Fibroblast of lung (primary cell): ENCODE data around the gene REL. TPM values are rescaled to one million over a fixed set of nuclear protein-coding genes. Genes with fewer than 3 reads are reported as not detected.
"Not testable (repeated sequence)": the region's sequence is repeated elsewhere in the genome, so short reads cannot be mapped to it uniquely, and the experiment has no call there.

ENCODE experiments used
- DNase-seq, 2 donors: peaks; one replicate each; pipeline versions ENCODE4 v3.0.0 to v3.0.0-alpha.2; 2010; ENCODE audit warnings: low read depth in 2 of 2
- H2AFZ ChIP-seq: 2 replicates; pipeline ENCODE4 v1.5.1; 2012; ENCODE audit warnings: low read length, control low read depth, inconsistent platforms
- H3K27ac ChIP-seq: 2 replicates; pipeline ENCODE4 v1.5.1; 2011; ENCODE audit warnings: low read length, control low read depth; ENCODE audit not compliant: insufficient read depth
- H3K27me3 ChIP-seq: 2 replicates; pipeline ENCODE4 v1.5.1; 2011; ENCODE audit warnings: mild to moderate bottlenecking, low read length; ENCODE audit not compliant: control insufficient read depth, insufficient read depth
- H3K36me3 ChIP-seq: 2 replicates; pipeline ENCODE4 v1.5.1; 2011; ENCODE audit warnings: low read length; ENCODE audit not compliant: control insufficient read depth, insufficient read depth
- H3K4me1 ChIP-seq: 2 replicates; pipeline ENCODE4 v1.5.1; 2011; ENCODE audit warnings: low read length; ENCODE audit not compliant: control insufficient read depth, insufficient read depth; ENCODE audit errors: extremely low read depth
- H3K4me2 ChIP-seq: 2 replicates; pipeline ENCODE4 v1.5.1; 2011; ENCODE audit warnings: low read length, control low read depth; ENCODE audit not compliant: insufficient read depth; ENCODE audit errors: extremely low read depth
- H3K4me3 ChIP-seq, 4 experiments: fragments of 200-600 bp in 1 of 4; sonication (generic) in 1 of 4; replicated peaks in 1 of 4; 2 replicates each; pipeline ENCODE4 v1.5.1; 2011 to 2016; ENCODE audit warnings: low read length in 4 of 4, low read depth in 3 of 4, mild to moderate bottlenecking in 3 of 4, control low read depth in 2 of 4, inconsistent platforms in 1 of 4, mixed read lengths in 1 of 4; ENCODE audit not compliant: insufficient read depth in 1 of 4; ENCODE audit errors: control extremely low read depth in 1 of 4
- H3K79me2 ChIP-seq: 2 replicates; pipeline ENCODE4 v1.5.1; 2012; ENCODE audit warnings: mild to moderate bottlenecking, low read length, inconsistent platforms; ENCODE audit not compliant: control insufficient read depth, insufficient read depth
- H3K9ac ChIP-seq: 2 replicates; pipeline ENCODE4 v1.5.1; 2011; ENCODE audit warnings: mild to moderate bottlenecking, low read length, control low read depth; ENCODE audit not compliant: insufficient read depth
- H3K9me3 ChIP-seq: 2 replicates; pipeline ENCODE4 v1.5.1; 2012; ENCODE audit warnings: low read depth, low read length; ENCODE audit not compliant: control insufficient read depth, insufficient read depth
- H4K20me1 ChIP-seq: 2 replicates; pipeline ENCODE4 v1.5.1; 2011; ENCODE audit warnings: low read length; ENCODE audit not compliant: control insufficient read depth, insufficient read depth; ENCODE audit errors: extremely low read depth
- EZH2 ChIP-seq: IDR thresholded peaks from 2 replicates; pipeline ENCODE4 v1.5.1; 2012; ENCODE audit warnings: low read length, control low read depth, mild to moderate bottlenecking; ENCODE audit errors: missing control alignments
- polyA plus RNA-seq, 2 donors: library from polyadenylated mRNA; depleted of rRNA in 1 of 2; stranded (reverse) in 1 of 2; unstranded in 1 of 2; fragments of >200 nt; gene quantifications; 2 replicates each; pipeline ENCODE4 v1.2.1, GENCODE V29; 2011 to 2012; ENCODE audit warnings: missing spikeins in 1 of 2
- total RNA-seq: library from RNA; depleted of rRNA; stranded (reverse); fragments of >200 nt; gene quantifications from 2 replicates; pipeline ENCODE4 v1.2.1, GENCODE V29; 2014
- TF ChIP-seq, protein P1 (sequence below), 2 donors: IDR thresholded peaks in 1 of 2; conservative IDR thresholded peaks in 1 of 2; 1 replicate in 1 of 2; 2 replicates in 1 of 2; pipeline ENCODE4 v1.5.1; 2011 to 2012; ENCODE audit warnings: low read length in 2 of 2, control low read depth in 1 of 2, inconsistent platforms in 1 of 2, low read depth in 1 of 2, mild to moderate bottlenecking in 1 of 2

REL gene
- total and polyA plus RNA-seq, 2 donors (not counting 1 experiment from before 2014, with no cell fraction given), result 2.0 to 2.8 TPM

- no peak overlapping the region for H3K4me3 ChIP-seq
- no peak overlapping the region for H2AFZ ChIP-seq
- H3K79me2 ChIP-seq, result no peaks in the 10 kb centered on the region
- TF ChIP-seq, protein P1, sequence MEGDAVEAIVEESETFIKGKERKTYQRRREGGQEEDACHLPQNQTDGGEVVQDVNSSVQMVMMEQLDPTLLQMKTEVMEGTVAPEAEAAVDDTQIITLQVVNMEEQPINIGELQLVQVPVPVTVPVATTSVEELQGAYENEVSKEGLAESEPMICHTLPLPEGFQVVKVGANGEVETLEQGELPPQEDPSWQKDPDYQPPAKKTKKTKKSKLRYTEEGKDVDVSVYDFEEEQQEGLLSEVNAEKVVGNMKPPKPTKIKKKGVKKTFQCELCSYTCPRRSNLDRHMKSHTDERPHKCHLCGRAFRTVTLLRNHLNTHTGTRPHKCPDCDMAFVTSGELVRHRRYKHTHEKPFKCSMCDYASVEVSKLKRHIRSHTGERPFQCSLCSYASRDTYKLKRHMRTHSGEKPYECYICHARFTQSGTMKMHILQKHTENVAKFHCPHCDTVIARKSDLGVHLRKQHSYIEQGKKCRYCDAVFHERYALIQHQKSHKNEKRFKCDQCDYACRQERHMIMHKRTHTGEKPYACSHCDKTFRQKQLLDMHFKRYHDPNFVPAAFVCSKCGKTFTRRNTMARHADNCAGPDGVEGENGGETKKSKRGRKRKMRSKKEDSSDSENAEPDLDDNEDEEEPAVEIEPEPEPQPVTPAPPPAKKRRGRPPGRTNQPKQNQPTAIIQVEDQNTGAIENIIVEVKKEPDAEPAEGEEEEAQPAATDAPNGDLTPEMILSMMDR (conservative IDR thresholded peaks at IDR 0.05 in 1 of 2, IDR thresholded peaks at IDR 0.05 in 1 of 2; ENCODE audit: low read depth in 1 of 2, low read length in 2 of 2), result no peak
- no peak for TF ChIP-seq EZH2
- H3K36me3 ChIP-seq, result no peaks in the 10 kb centered on the region
- H3K9ac ChIP-seq, result no peak overlapping the region
- H3K27ac ChIP-seq, result no peak overlapping the region
- no peaks in the 10 kb centered on the region for H4K20me1 ChIP-seq
- no peaks in the 10 kb centered on the region for H3K9me3 ChIP-seq
- no peaks in the 10 kb centered on the region for H3K27me3 ChIP-seq
- H3K4me1 ChIP-seq, result peaks cover 3% of the 10 kb centered on the region
- peak; percentile 21 to 27 for DNase-seq
- no peak overlapping the region for H3K4me2 ChIP-seq
These were observed 45.6 kb downstream of the REL start for GRCh38 chr2:60926741-60927552.

GRCh38 chr2:60932061-60932460 lies 50.7 kb downstream of the REL start:
- H3K27me3 ChIP-seq, result not testable (repeated sequence)

DNA sequence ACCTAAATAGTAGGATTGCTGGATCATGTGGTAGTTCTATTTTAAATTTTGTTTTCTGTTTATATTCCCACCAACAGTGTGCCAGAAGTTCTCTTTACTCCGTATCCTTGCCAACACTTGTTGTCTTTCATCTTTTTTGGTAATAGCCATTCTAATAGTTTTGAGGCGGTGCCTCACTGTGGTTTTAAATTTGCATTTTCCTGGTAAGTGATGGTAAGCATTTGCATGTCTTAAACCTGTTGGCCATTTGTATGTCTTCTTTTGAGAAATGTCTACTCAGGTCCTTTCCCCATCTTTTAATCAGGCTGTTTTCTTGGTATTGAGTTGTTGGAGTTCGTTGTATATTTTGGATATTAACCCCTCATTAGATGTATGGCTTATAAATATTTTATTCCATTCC lies 51.6 kb downstream of the REL start:
- TF ChIP-seq, protein P1 (conservative IDR thresholded peaks at IDR 0.05 in 1 of 2, IDR thresholded peaks at IDR 0.05 in 1 of 2; ENCODE audit: low read depth in 1 of 2, low read length in 2 of 2), result no peak
- Histone ChIP-seq H3K4me3 (no peak overlapping the region), H3K4me2 (no peak overlapping the region), H3K9me3 (no peaks in the 10 kb centered on the region), H3K27ac (no peak overlapping the region), H4K20me1 (no peaks in the 10 kb centered on the region), H3K9ac (no peak overlapping the region), H3K79me2 (no peaks in the 10 kb centered on the region), H3K4me1 (no peaks in the 10 kb centered on the region), H3K27me3 (no peaks in the 10 kb centered on the region), H2AFZ (no peak overlapping the region), H3K36me3 (no peaks in the 10 kb centered on the region)
- DNase-seq, result no peak

More at GRCh38 chr2:60932061-60932460, 50.7 kb downstream of the REL start:
- not testable (repeated sequence) for H3K4me1 ChIP-seq, H3K36me3 ChIP-seq, H3K4me3 ChIP-seq, DNase-seq, H3K4me2 ChIP-seq, H3K9me3 ChIP-seq, H2AFZ ChIP-seq, H3K27ac ChIP-seq, H3K79me2 ChIP-seq, H3K9ac ChIP-seq, H4K20me1 ChIP-seq
